AG04449 (cell line): ENCODE measurements around the gene ATP8B1.

Source experiments
- CTCF ChIA-PET: fragments of 350-600 bp; formaldehyde crosslinking; extraction: SDS; loops from one replicate; lab custom pipeline; 2021; ENCODE audit warnings: antibody characterized with exemption; lab: Yijun Ruan, JAX
- POLR2A ChIA-PET: fragments of 400-600, 350-600 bp; formaldehyde crosslinking; extraction: SDS; loops from one replicate; lab custom pipeline; 2020; ENCODE audit warnings: antibody characterized with exemption, inconsistent platforms; lab: Yijun Ruan, JAX
- DNase-seq: peaks from one replicate; pipeline ENCODE4 v3.0.0-alpha.2; 2010; ENCODE audit warnings: low read depth, low spot score
- H3K4me3 ChIP-seq: 2 replicates; pipeline ENCODE4 v1.5.1; 2011; ENCODE audit warnings: low read depth, mild to moderate bottlenecking, control low read depth, low read length
- CTCF ChIP-seq: IDR thresholded peaks from one replicate; pipeline ENCODE4 v1.5.1; 2011; ENCODE audit warnings: mild to moderate bottlenecking, moderate library complexity, low read length, control low read depth, inconsistent platforms; ENCODE audit not compliant: insufficient read depth; ENCODE audit errors: missing control alignments

ATP8B1 gene

GRCh38 chr18:57630002-57630753, 172.9 kb downstream of the ATP8B1 start:
- TF ChIP-seq CTCF: peak; percentile 83
- CTCF ChIA-PET: interaction anchor here (0.6 to 2.2 kb wide), 10 partner anchors 8 to 506 kb away, joined by 3 to 7 read pairs (median 6); no protein-coding TSS in a partner anchor
- peak overlapping the region; percentile 73 for H3K4me3 ChIP-seq
- DNase-seq: peak; percentile 68
- POLR2A ChIA-PET: interaction anchor here (0.6 to 1.9 kb wide), 2 partner anchors 8 to 505 kb away, joined by 3 to 5 read pairs; partner anchors contain the start of gene NARS1

GRCh38 chr18:57629422-57629821, 173.7 kb downstream of the ATP8B1 start:
- TF ChIP-seq CTCF: no peak
- ChIA-PET CTCF (interaction anchor here (1.1 to 2.2 kb wide), 9 partner anchors 9 to 506 kb away, joined by 3 to 7 read pairs (median 6); no protein-coding TSS in a partner anchor), POLR2A (no interaction called here)
- no peak for DNase-seq
- H3K4me3 ChIP-seq: no peak overlapping the region; the same call in 1 of the 2 replicates

- H3K4me3 ChIP-seq: no peak overlapping the region
- no peak for DNase-seq
- no peak for TF ChIP-seq CTCF
- ChIA-PET CTCF (no interaction called here), POLR2A (interaction anchor here (0.5 kb wide), 1 partner anchor 62 kb away, joined by 3 read pairs; no protein-coding TSS in a partner anchor)
These were observed 175.6 kb downstream of the ATP8B1 start for GRCh38 chr18:57627488-57627887.

DNA sequence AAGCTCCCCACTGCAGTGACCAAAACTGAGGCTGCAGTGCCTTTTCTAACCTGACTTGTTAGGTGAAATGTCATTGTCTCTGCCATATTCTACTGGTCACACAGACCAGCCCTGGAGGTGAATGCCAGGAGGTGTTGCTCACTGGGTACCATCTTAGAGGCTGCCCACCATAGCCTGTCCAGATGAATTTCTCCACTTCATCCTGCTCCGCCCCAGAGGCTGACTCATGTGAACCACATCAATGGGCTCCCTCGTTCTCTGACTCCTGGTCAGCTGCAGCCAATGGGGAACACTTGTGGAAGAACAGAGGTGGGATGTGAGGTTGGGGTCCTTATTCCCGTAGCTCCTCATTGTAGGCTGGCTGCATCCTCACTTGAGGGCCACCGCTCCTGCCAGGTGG, 178.1 kb downstream of the ATP8B1 start:
- TF ChIP-seq CTCF: no peak
- ChIA-PET POLR2A (no interaction called here), CTCF (no interaction called here)
- no peak for DNase-seq
- no peak overlapping the region for H3K4me3 ChIP-seq

- DNase-seq: no peak
These were observed 181.9 kb downstream of the ATP8B1 start for GRCh38 chr18:57621246-57621604.

More at GRCh38 chr18:57621246-57621604, 181.9 kb downstream of the ATP8B1 start:
- H3K4me3 ChIP-seq: peak overlapping the region; percentile 72
- no peak for TF ChIP-seq CTCF
- ChIA-PET POLR2A (interaction anchor here (0.7 to 1.4 kb wide), 2 partner anchors 14 to 21 kb away, joined by 4 read pairs; no protein-coding TSS in a partner anchor), CTCF (interaction anchor here (2.1 kb wide), 1 partner anchor 501 kb away, joined by 7 read pairs; no protein-coding TSS in a partner anchor)
